ENCODE measurements around the gene MID1.

Gene MID1

GRCh38 chrX:10525381-10526120, 94.8 kb downstream of the MID1 start:
- DNase-seq, result no peak

GRCh38 chrX:10524578-10524977, 95.8 kb downstream of the MID1 start:
- no peak for DNase-seq

GRCh38 chrX:10519761-10520160, 100.6 kb downstream of the MID1 start:
- no peak for DNase-seq

- no peak for DNase-seq
Measured at GRCh38 chrX:10519278-10519677, 101.1 kb downstream of the MID1 start.

DNA sequence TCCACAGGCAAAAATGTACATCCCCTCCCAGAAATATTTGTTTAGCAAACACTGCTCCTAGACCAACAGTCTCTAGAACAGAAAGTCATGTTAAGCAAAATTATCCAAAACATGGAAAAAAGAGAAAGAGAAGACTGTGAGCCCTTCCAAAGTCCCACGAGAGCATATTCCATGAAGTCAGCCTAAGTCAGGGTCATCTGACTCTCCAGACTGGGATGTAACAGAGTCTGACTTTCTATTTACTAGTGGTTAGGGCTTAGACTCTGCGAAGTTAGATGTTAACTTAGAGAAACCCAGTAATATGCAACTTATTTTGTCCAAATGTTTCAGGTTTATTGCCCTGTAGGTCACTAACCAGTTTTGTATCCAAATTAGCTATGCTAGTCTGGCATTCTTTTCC, 102.3 kb downstream of the MID1 start:
- no peak for DNase-seq

DNA sequence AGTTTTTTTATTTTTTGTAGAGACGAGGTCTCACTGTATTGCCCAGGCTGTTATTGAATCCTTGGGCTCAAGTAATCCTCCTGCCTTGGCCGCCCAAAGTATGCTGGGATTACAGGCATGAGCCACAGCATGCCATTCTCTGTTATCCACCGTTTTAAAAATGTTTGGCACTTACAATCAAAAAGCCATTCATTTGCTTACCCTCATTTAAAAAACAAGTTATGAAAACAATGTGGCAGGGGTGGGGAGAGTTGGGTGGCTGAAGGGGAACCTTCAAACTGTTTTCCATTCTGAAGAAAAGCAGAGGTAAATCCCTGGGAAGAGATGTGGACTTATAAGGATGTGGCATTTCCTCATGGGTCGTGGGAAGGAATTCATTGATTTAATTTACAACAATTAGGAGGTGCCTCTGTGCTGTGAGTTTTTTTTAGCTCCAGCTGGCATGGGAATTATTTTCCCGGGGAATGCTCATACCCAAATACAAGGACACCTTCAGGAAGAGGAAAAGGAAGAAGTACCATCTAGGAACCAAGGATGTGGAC, 103.5 kb downstream of the MID1 start:
- DNase-seq, result no peak

DNA sequence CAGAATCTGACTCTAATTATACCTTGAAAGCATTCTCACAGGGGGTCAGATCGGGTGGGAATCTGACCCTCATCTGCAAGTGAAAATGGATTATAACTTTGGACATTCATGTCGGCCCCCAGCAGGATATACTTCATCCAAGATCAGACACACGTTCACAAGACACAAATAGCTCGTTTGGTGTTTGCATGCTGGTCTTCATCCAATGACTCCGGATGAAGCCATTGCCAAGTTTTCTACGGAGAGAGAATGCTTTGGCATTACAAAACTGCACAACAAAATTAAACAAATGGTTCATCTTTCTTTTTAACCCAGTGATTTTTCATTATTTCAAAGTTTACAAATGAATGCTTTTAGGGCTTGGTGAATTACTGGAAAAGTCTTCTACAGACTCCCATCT, 105.5 kb downstream of the MID1 start:
- no peak for DNase-seq

GRCh38 chrX:10513974-10514373, 106.4 kb downstream of the MID1 start:
- DNase-seq, result no peak

GRCh38 chrX:10512741-10513140, 107.6 kb downstream of the MID1 start:
- no peak for DNase-seq

GRCh38 chrX:10512258-10512657, 108.1 kb downstream of the MID1 start:
- DNase-seq, result no peak

GRCh38 chrX:10509397-10509796, 111.0 kb downstream of the MID1 start:
- no peak for DNase-seq

GRCh38 chrX:10508891-10509290, 111.5 kb downstream of the MID1 start:
- DNase-seq, result no peak

DNA sequence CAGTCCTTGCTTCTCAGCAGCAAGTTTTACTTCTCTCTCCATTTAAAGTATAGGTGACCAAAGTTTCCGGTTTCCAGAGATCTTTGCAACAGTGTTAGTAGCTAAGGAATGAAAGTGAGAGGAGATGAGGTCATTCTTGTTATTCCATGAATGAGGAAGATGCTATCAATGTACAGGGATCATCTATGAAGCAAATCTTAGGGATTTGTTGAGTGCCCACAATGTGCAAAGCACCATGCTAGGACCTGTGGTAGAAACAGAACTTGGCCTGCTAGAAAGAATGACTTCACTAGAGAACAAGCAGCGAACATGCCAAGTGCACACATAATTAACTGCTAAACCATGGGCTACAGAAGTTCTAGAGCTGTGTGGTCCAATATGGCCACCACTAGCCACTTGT, 112.5 kb downstream of the MID1 start:
- DNase-seq, result no peak

DNA sequence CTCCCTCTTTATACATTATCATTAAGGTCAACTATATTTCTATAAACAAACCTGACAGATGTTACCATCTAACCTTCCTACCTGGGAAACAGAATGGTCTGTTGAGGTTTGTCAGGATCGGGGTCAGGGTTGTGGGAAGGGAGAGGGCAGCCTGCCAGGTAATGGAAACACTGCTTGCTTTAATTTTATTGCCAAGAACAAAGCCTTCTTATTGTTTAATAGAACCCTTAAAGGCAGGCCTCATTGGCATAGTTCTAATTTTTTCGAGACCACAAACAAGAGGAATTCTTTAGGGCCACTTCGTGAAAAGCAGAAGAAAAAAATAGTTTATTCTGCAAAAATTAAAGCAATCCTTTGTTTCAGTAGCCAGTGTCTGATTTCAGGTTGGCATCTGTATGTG, 113.2 kb downstream of the MID1 start:
- DNase-seq, result no peak

DNA sequence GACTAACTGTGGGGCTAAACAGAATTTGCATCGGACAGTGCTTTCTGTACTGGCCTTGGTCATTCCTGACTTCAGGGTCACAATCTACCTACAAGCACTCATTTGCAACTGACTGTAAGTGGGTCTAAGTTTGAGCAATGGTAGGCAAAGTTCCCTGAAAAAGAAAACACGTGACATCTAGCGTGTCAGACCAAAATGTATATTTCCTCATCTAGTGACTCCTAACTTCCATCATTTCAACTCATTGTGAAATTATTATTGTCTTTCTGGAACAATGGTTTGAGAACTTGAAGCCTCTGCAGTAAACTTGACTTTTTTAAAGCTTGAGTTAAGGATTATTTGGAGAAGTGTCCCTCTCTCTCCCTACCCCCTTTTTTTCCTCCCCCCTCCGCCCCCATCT, 113.6 kb downstream of the MID1 start:
- no peak for DNase-seq

DNA sequence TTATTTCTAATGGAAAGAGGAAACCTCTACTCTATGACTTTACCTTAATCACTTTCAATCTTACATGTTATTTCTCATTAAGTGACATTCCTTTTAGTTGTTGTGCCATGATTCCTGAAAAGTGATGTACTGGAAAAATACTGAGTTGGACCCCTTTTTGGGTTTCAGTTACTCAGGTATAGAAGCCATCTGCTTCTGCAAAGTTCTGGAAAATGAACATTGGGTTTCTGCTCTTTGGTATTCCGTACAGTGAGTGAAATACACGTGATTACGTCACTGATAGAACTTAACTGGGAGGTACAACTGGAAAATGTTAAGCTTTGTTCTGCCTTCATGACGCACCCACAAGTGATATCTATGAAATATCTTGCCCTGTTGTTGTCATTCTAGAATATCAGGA, 114.7 kb downstream of the MID1 start:
- no peak for DNase-seq

DNA sequence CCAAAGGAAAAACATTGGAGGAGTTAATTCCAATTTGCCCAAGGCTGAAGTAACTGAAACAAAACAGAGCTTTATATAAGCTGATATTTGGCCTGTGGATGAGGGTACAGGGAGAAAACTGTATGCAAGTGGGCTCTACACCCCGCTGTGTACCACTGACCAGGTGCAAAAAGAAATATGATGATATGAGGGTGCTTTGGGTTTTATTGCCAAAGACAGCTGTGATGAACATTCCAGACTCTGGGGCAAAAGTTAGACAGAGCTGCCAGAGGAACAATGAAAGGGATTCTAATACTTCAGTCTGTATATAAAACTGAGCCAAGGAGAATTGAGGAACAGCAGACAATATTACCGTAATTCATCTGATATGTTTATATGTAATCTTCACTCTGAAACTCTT, 117.4 kb downstream of the MID1 start:
- no peak for DNase-seq

GRCh38 chrX:10501611-10502010, 118.8 kb downstream of the MID1 start:
- DNase-seq, result no peak

- no peak for DNase-seq
Measured at GRCh38 chrX:10496345-10496965, 123.9 kb downstream of the MID1 start.

- DNase-seq, result no peak
Measured at GRCh38 chrX:10495677-10496076, 124.7 kb downstream of the MID1 start.

- DNase-seq, result no peak
Measured at GRCh38 chrX:10492250-10492649, 128.1 kb downstream of the MID1 start.

DNA sequence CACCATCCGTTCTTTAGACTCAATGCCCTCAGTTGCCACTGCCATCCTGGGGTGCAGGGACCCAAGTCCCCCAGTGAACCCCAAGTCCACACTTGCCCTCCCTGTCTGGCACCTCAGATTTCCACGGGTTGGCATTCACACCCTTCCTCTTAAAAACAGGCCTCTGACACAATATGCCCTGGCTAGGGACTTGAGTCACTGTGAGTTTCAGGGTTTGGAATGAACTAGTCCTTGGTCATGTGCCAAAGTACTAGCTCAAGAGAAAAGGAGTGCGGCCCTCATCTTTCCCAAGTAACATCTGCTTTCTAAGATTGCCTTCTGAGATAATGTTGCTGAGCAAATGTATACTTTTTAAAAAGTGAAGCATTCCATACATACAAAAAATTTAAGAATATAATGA, 134.0 kb downstream of the MID1 start:
- no peak for DNase-seq

DNA sequence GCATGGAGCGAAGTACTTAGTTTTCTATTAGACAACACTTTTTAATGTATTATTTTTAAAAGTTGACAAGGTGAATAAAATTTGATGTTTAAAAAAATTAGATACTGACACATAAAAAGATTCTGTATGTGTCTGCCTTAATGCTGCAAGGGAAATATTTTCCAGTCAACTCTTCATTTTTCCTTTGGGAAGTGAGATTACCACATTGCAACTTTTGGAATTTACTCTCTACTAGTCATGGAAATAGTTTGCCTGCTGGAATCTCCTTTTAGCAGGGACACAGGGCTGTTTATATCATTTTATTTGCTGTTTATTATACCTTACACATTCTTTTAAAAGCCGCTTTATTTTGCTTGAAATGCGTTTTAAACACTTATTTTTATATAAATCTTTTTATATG, 135.1 kb downstream of the MID1 start:
- DNase-seq, result no peak

- DNase-seq, result no peak
Measured at GRCh38 chrX:10484683-10485247, 135.6 kb downstream of the MID1 start.

All from stimulated activated CD8-positive, alpha-beta memory T cell treated with anti-CD3 and anti-CD28 coated beads, Interleukin-4, amount 100 ng/mL, for 48 hours (primary cell).